AG04450 (cell line): ENCODE data around the gene NSUN4. TPM values are rescaled to one million over a fixed set of nuclear protein-coding genes. Genes with fewer than 3 reads are reported as not detected.
"Not testable (repeated sequence)": the region's sequence is repeated elsewhere in the genome, so short reads cannot be mapped to it uniquely, and the experiment has no call there.

Source experiments
- CTCF ChIA-PET: fragments of 300-600, 350-600 bp; formaldehyde crosslinking; extraction: SDS; loops from one replicate; lab custom pipeline; 2022; ENCODE audit warnings: antibody characterized with exemption, inconsistent platforms; lab: Charles Lee
- POLR2A ChIA-PET: fragments of 350-600 bp; formaldehyde crosslinking; extraction: SDS; loops from one replicate; lab custom pipeline; 2021; ENCODE audit warnings: antibody characterized with exemption, inconsistent platforms; lab: Yijun Ruan, JAX
- DNase-seq: peaks from one replicate; pipeline ENCODE4 v3.0.0-alpha.2; 2011; ENCODE audit warnings: low read depth, low spot score
- H3K27ac ChIP-seq: one replicate; pipeline ENCODE4 v1.5.1; 2012; ENCODE audit warnings: low read depth, low read length, control low read depth
- H3K27me3 ChIP-seq: one replicate; pipeline ENCODE4 v1.6.0; 2012; ENCODE audit warnings: low read length; ENCODE audit not compliant: control insufficient read depth, insufficient read depth
- H3K4me3 ChIP-seq: 2 replicates; pipeline ENCODE4 v1.5.1; 2011; ENCODE audit warnings: mild to moderate bottlenecking, low read depth, low read length, control low read depth
- H3K9me3 ChIP-seq: 2 replicates; pipeline ENCODE4 v1.5.1; 2012; ENCODE audit warnings: low read length; ENCODE audit not compliant: control insufficient read depth, insufficient read depth
- polyA plus RNA-seq: library from polyadenylated mRNA; depleted of rRNA; stranded (reverse); fragments of >200 nt; gene quantifications from 2 replicates; pipeline ENCODE4 v1.2.3, GENCODE V29; 2011
- TF ChIP-seq, protein P1 (sequence below): IDR thresholded peaks from 2 replicates; pipeline ENCODE4 v1.5.1; 2011; ENCODE audit warnings: low read depth, low read length, control low read depth, inconsistent platforms

The NSUN4 gene
- polyA plus RNA-seq, 1 experiment: 18.4 TPM

DNA sequence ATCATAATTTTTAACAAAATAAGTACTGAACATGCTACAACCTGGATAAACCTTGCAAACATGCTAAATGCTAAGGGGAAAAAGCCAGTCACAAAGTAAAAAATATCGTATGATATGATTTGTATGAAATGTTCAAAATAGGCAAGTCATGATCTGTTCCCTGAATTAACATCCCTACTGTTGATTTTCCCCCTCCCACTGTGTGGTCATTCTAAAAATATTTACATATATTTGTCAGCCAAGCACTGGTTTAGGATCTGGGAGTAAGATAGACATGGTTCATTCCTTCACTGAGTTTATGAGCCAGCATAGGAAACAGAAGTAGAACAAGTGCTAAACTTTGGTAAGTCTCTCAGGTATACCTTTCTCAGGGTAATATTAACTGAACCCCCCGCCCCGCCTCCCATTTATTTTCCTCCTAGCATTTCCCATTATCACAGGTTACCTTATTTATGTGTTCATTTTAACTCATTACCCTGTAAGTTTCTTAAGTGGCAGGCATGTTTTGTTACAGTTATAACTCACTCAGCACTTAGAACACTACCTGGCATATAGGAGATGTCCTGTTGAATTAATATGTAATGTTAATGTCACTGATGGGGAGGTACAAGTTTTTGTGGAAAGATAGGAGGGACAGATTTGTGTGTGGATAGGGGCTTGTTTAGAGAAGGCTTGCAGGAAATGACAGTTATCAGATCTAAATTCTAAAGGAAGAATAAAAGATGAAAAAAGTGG is 24.8 kb upstream of the NSUN4 start:
- no peak for DNase-seq
- H3K27ac ChIP-seq: no peak overlapping the region
- H3K4me3 ChIP-seq: no peak overlapping the region
- TF ChIP-seq, protein P1, sequence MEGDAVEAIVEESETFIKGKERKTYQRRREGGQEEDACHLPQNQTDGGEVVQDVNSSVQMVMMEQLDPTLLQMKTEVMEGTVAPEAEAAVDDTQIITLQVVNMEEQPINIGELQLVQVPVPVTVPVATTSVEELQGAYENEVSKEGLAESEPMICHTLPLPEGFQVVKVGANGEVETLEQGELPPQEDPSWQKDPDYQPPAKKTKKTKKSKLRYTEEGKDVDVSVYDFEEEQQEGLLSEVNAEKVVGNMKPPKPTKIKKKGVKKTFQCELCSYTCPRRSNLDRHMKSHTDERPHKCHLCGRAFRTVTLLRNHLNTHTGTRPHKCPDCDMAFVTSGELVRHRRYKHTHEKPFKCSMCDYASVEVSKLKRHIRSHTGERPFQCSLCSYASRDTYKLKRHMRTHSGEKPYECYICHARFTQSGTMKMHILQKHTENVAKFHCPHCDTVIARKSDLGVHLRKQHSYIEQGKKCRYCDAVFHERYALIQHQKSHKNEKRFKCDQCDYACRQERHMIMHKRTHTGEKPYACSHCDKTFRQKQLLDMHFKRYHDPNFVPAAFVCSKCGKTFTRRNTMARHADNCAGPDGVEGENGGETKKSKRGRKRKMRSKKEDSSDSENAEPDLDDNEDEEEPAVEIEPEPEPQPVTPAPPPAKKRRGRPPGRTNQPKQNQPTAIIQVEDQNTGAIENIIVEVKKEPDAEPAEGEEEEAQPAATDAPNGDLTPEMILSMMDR: no peak
- no peaks in the 10 kb centered on the region for H3K27me3 ChIP-seq
- ChIA-PET CTCF (interaction anchor here (1.3 kb wide), 1 partner anchor 32 kb away, joined by 9 read pairs; no protein-coding TSS in a partner anchor), POLR2A (no interaction called here)
- no peaks in the 10 kb centered on the region; the same call in 1 of the 2 replicates for H3K9me3 ChIP-seq

GRCh38 chr1:46317323-46317722 is 23.3 kb upstream of the NSUN4 start:
- Histone ChIP-seq H3K4me3 (no peak overlapping the region), H3K9me3 (no peaks in the 10 kb centered on the region; the same call in 1 of the 2 replicates), H3K27ac (no peak overlapping the region), H3K27me3 (no peaks in the 10 kb centered on the region)
- TF ChIP-seq, protein P1: no peak
- ChIA-PET CTCF (interaction anchor here (0.6 to 1.3 kb wide), 3 partner anchors 16 to 89 kb away, joined by 3 to 13 read pairs (median 9); no protein-coding TSS in a partner anchor), POLR2A (interaction anchor here (0.6 kb wide), 1 partner anchor 82 kb away, joined by 5 read pairs; no protein-coding TSS in a partner anchor)
- DNase-seq: no peak

DNA sequence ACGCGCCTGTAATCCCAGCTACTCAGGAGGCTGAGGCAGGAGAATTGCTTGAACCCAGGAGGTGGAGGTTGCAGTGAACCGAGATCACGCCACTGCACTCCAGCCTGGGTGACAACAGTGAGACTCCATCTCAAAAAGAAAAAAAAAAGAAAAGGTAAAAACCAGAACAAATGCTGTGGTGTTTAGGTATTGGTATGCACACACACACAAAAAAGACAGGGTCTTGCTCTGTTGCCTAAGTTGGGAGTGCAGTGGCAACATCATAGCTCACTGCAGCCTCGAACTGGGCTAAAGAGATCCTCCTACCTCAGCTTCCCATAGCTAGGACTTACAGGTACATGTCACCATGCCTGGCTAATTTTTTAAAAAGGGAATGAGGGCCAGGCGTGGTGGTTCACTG is 21.3 kb upstream of the NSUN4 start:
- CTCF ChIA-PET, POLR2A ChIA-PET, DNase-seq, H3K27ac ChIP-seq, H3K4me3 ChIP-seq, H3K27me3 ChIP-seq, H3K9me3 ChIP-seq: not testable (repeated sequence)

GRCh38 chr1:46319960-46320914 is 20.4 kb upstream of the NSUN4 start:
- CTCF ChIA-PET, POLR2A ChIA-PET: not testable (repeated sequence)

DNA sequence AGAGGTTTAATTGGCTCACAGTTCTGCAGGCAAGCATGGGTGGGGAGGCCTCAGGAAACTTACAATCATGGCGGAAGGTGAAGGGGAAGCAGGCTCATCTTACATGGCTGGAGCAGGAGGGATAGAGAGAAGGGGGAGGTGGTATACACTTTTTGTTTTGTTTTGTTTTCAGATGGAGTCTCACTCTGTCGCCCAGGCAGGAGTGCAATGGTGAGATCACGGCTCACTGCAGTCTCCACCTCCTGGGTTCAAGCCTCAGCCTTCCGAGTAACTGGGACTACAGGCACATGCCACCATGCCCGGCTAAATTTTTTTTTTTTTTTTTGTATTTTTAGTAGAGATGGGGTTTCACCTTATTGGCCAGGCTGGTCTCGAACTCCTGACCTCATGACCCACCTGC is 18.4 kb upstream of the NSUN4 start:
- POLR2A ChIA-PET, H3K9me3 ChIP-seq, H3K4me3 ChIP-seq, H3K27me3 ChIP-seq, H3K27ac ChIP-seq, DNase-seq: not testable (repeated sequence)
- CTCF ChIA-PET: interaction anchor here (0.8 kb wide), 1 partner anchor 99 kb away, joined by 3 read pairs; no protein-coding TSS in a partner anchor

More at GRCh38 chr1:46319960-46320914, 20.4 kb upstream of the NSUN4 start:
- not testable (repeated sequence) for H3K9me3 ChIP-seq, DNase-seq, H3K4me3 ChIP-seq, H3K27me3 ChIP-seq, H3K27ac ChIP-seq

- CTCF ChIA-PET, DNase-seq, H3K4me3 ChIP-seq, POLR2A ChIA-PET, H3K9me3 ChIP-seq, H3K27ac ChIP-seq, H3K27me3 ChIP-seq: not testable (repeated sequence)
Measured at GRCh38 chr1:46325285-46326076, 15.1 kb upstream of the NSUN4 start.

GRCh38 chr1:46328182-46328581 is 12.4 kb upstream of the NSUN4 start:
- POLR2A ChIA-PET: interaction anchor here (1.0 kb wide), 1 partner anchor 21 kb away, joined by 3 read pairs; no protein-coding TSS in a partner anchor
- not testable (repeated sequence) for H3K27ac ChIP-seq, DNase-seq, H3K4me3 ChIP-seq, H3K9me3 ChIP-seq, H3K27me3 ChIP-seq
- CTCF ChIA-PET: interaction anchor here (1.2 kb wide), 2 partner anchors 12 to 13 kb away, joined by 3 to 4 read pairs; partner anchors contain the start of gene NSUN4

DNA sequence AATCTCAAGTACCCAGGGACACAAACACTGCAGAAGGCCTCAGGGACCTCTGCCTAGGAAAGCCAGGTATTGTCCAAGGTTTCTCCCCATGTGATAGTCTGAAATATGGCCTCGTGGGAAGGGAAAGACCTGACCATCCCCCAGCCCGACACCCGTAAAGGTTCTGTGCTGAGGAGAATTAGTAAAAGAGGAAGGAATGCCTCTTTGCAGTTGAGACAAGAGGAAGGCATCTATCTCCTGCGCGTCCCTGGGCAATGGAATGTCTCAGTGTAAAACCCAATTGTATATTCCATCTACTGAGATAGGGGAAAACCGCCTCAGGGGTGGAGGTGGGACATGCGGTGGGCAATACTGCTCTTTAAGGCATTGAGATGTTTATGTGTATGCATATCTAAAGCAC is 10.8 kb upstream of the NSUN4 start:
- H3K9me3 ChIP-seq, DNase-seq, H3K4me3 ChIP-seq, H3K27ac ChIP-seq, CTCF ChIA-PET, H3K27me3 ChIP-seq, POLR2A ChIA-PET: not testable (repeated sequence)

GRCh38 chr1:46330381-46330780 is 10.2 kb upstream of the NSUN4 start:
- H3K27me3 ChIP-seq, H3K9me3 ChIP-seq, H3K4me3 ChIP-seq, DNase-seq, H3K27ac ChIP-seq, POLR2A ChIA-PET, CTCF ChIA-PET: not testable (repeated sequence)
